Esophagus muscularis mucosa (tissue), 4 donors: ENCODE data around the gene PADI4. TPM values are rescaled to one million over a fixed set of nuclear protein-coding genes. Genes with fewer than 3 reads are reported as not detected.

ENCODE experiments used
- DNase-seq: peaks from one replicate; pipeline ENCODE4 v3.0.0-alpha.2; 2017; ENCODE audit errors: extremely low spot score
- H3K27ac ChIP-seq, 4 donors: fragments of 200-600 bp; sonication (generic); replicated peaks in 1 of 4; 1 replicate in 3 of 4; 2 replicates in 1 of 4; pipeline ENCODE4 v1.5.1; 2016 to 2019; ENCODE audit warnings: mild to moderate bottlenecking in 1 of 4
- H3K27me3 ChIP-seq, 4 donors: fragments of 200-600 bp; sonication (generic); one replicate each; pipeline versions ENCODE4 v1.5.1 to v1.6.0; 2016 to 2019
- H3K36me3 ChIP-seq, 4 donors: fragments of 200-600 bp; sonication (generic); one replicate each; pipeline ENCODE4 v1.5.1; 2016 to 2019
- H3K4me1 ChIP-seq, 4 donors: fragments of 200-600 bp; sonication (generic); one replicate each; pipeline ENCODE4 v1.5.1; 2016 to 2019
- H3K4me3 ChIP-seq, 4 donors: fragments of 200-600 bp; sonication (generic); 1 replicate in 2 of 4; 2 replicates in 2 of 4; pipeline ENCODE4 v1.5.1; 2016 to 2019; ENCODE audit warnings: mild to moderate bottlenecking in 4 of 4, moderate library complexity in 1 of 4
- H3K9me3 ChIP-seq, 4 donors: fragments of 200-600 bp; sonication (generic); 1 replicate in 3 of 4; 2 replicates in 1 of 4; pipeline ENCODE4 v1.5.1; 2016 to 2019
- EP300 ChIP-seq: sonication (generic); formaldehyde crosslinking; IDR thresholded peaks from one replicate; pipeline ENCODE4 v1.6.1; 2017; ENCODE audit warnings: antibody characterized with exemption
- POLR2A ChIP-seq: fragments of 450-650 bp; IDR thresholded peaks from one replicate; pipeline ENCODE4 v1.6.1; 2017; ENCODE audit warnings: antibody characterized with exemption, moderate library complexity, mild to moderate bottlenecking, low read depth
- POLR2AphosphoS5 ChIP-seq, 2 donors: sonication (generic); formaldehyde crosslinking; IDR thresholded peaks; one replicate each; pipeline ENCODE4 v1.6.1; 2017; ENCODE audit warnings: antibody characterized with exemption in 2 of 2
- WGBS: methylation state at CpG from one replicate; pipeline ENCODE4 v1.1.5; 2018; 5-methylcytosine and 5-hydroxymethylcytosine counted together
- intact Hi-C: fragments of 100-400 bp; cut with DNase I; formaldehyde crosslinking; loops from one replicate; pipeline ENCODE4 v1.15.1; 2023
- small RNA-seq, 3 donors: library from RNA; depleted of rRNA; stranded (forward); fragments of <200 nt; gene quantifications; one replicate each; pipeline ENCODE3, GENCODE V24; 2016
- total RNA-seq, 4 donors: library from RNA; depleted of rRNA; stranded (reverse); fragments of >200 nt; gene quantifications; one replicate each; pipeline versions ENCODE4 v1.1.0 to v1.2.1, GENCODE V29; 2016
- TF ChIP-seq, protein P1 (sequence below), 3 experiments: fragments of 200-600 bp in 2 of 3; fragments of 450-650 bp in 1 of 3; sonication (generic) in 2 of 3; IDR thresholded peaks; one replicate each; pipeline ENCODE4 v1.5.1; 2017 to 2019; ENCODE audit warnings: antibody characterized with exemption in 3 of 3, mild to moderate bottlenecking in 2 of 3, moderate library complexity in 1 of 3

PADI4 gene
- total RNA-seq, 4 donors from 2014 or later, result 5.6 TPM; not detected in 3

DNA sequence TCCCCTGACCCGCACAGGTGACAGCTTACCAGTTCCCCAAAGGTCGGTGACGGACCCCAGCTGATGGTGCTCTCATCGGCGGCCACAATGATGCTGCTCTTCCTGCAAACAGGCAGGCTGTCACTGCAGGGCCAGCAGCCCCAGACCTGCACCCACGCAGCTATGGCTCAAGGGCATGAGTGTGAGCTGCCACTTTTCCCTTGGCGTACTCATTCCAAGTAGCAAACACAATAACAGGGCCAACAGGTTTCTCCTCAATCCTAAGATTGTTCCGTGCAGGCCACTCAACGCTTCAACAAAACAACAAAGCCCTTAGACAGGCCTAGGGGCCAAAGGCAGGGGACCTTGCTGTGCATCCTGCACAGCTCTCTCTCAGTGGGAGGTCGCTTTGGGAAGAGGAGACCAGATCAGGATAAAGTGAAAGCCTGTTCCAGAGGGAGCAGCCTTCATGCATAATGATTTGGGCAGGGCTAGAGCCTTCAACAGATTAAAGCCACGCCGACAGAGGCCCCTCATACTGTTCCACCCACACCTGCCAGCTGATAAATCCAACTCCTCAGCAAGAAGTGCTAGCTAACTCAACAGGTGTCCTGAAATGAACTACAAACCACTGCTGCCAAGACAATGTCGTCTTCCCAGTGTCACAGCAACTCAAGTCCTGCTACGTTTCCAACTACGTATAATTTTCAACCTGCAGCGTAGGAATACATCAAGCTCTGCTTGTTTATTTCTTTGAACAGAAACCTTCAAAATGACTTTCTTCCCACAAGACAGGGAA is 104.3 kb downstream of the PADI4 start:
- intact Hi-C loops, result no loop called here
- DNase-seq, result no peak
- Histone ChIP-seq H3K9me3 (no peaks in the 10 kb centered on the region), H3K4me3 (no peak overlapping the region), H3K27me3 (no peaks in the 10 kb centered on the region), H3K27ac (no peak overlapping the region), H3K36me3 (peaks cover 67 to 100% (median 99%) of the 10 kb centered on the region in 4 donors), H3K4me1 (no peaks in the 10 kb centered on the region)
- TF ChIP-seq EP300, result no peak
- TF ChIP-seq, protein P1, sequence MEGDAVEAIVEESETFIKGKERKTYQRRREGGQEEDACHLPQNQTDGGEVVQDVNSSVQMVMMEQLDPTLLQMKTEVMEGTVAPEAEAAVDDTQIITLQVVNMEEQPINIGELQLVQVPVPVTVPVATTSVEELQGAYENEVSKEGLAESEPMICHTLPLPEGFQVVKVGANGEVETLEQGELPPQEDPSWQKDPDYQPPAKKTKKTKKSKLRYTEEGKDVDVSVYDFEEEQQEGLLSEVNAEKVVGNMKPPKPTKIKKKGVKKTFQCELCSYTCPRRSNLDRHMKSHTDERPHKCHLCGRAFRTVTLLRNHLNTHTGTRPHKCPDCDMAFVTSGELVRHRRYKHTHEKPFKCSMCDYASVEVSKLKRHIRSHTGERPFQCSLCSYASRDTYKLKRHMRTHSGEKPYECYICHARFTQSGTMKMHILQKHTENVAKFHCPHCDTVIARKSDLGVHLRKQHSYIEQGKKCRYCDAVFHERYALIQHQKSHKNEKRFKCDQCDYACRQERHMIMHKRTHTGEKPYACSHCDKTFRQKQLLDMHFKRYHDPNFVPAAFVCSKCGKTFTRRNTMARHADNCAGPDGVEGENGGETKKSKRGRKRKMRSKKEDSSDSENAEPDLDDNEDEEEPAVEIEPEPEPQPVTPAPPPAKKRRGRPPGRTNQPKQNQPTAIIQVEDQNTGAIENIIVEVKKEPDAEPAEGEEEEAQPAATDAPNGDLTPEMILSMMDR (IDR thresholded peaks at IDR 0.05), result no peak
- no peak for TF ChIP-seq POLR2A
- no peak for TF ChIP-seq POLR2AphosphoS5 (IDR thresholded peaks at IDR 0.05)
- WGBS, result 86% methylated on average over 13 of the region's 16 CpGs

Small RNA genes within 50 kb of the gene (small RNA-seq; reads per million reads assigned to genes)
- gene MIR3972, result 0 reads per million in 3 donors

Other genes starting within 250 kb of the PADI4 start
- 1 to 10 TPM in 1 of 4 donors, under 1 TPM in 3; 0.39 to 2.0 (median 0.65) TPM for gene PADI2, start 188.7 kb upstream of the PADI4 start, total RNA-seq
- 1 to 10 TPM in 1 of 4 donors, not detected in 3; 2.1 TPM for gene PADI1, start 103.1 kb upstream of the PADI4 start, total RNA-seq
- not detected for gene PADI3, start 59.1 kb upstream of the PADI4 start, total RNA-seq
- gene PADI6, start 64.0 kb downstream of the PADI4 start, total RNA-seq, result not detected
- 10 to 100 TPM; 12.0 to 22.6 (median 20.5) TPM for gene RCC2, start 131.5 kb downstream of the PADI4 start, total RNA-seq
- 10 to 100 TPM; 46.6 to 93.0 (median 66.9) TPM for gene ARHGEF10L, start 231.5 kb downstream of the PADI4 start, total RNA-seq